ENCODE data around the gene TMPRSS4.

Gene TMPRSS4

DNA sequence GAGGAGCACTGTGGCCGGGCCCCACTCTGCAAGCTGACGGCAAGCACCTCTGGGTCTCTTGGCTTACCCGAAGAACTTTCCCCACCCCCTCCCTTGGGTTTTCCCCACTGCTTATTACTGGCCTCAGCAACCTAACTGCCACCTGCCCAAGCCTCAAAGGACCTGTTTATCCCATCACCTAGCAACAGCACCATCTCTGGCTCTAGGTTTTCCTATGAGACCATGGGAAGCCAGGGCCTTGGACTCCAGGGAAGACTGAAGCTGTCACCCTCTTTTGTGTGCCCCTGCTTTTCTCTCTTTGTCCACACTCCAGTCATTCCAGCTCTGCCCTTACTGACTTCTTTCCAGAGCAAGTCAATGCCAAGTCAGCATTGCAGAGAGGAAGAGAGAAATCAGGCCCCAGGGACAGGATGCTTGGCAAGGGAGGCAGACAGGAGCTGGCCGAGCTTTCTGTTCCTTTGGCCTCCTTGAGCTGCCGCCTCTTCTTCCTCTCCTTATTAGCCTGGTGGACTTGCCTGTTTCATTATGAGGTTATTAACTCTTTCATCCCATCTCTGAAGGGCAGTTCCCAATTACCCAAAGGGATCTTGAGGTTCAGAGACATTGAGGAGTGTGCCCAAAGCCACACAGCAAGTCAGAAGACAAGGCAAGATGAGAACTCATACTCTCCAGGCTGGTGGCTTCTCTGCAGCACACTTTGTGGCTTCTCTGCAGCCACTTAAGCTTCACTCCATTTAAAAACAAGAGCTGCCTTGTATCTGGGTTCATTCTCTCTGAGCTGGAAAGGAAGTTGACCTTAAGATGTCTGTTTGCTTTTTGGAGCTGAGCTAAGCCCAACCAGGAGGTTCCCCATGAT lies 10.3 kb downstream of the TMPRSS4 start, which contains the start of gene SMIM35:
Gene SMIM35, minus strand, starts transcription at position 51 of the 856 bp plus-strand sequence. CDS start 206 bp downstream, outside the sequence.
- no peak for DNase-seq (ENCODE audit: low read depth in 2 of 2)
- no peak within 1 kb of the TSS for H3K4me3 ChIP-seq (replicated peaks in 1 of 2; ENCODE audit: low read depth in 2 of 2, low read length in 2 of 2)
- TF ChIP-seq, protein P1, sequence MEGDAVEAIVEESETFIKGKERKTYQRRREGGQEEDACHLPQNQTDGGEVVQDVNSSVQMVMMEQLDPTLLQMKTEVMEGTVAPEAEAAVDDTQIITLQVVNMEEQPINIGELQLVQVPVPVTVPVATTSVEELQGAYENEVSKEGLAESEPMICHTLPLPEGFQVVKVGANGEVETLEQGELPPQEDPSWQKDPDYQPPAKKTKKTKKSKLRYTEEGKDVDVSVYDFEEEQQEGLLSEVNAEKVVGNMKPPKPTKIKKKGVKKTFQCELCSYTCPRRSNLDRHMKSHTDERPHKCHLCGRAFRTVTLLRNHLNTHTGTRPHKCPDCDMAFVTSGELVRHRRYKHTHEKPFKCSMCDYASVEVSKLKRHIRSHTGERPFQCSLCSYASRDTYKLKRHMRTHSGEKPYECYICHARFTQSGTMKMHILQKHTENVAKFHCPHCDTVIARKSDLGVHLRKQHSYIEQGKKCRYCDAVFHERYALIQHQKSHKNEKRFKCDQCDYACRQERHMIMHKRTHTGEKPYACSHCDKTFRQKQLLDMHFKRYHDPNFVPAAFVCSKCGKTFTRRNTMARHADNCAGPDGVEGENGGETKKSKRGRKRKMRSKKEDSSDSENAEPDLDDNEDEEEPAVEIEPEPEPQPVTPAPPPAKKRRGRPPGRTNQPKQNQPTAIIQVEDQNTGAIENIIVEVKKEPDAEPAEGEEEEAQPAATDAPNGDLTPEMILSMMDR (IDR thresholded peaks at IDR 0.05; ENCODE audit: low read depth, low read length), result no peak

DNA sequence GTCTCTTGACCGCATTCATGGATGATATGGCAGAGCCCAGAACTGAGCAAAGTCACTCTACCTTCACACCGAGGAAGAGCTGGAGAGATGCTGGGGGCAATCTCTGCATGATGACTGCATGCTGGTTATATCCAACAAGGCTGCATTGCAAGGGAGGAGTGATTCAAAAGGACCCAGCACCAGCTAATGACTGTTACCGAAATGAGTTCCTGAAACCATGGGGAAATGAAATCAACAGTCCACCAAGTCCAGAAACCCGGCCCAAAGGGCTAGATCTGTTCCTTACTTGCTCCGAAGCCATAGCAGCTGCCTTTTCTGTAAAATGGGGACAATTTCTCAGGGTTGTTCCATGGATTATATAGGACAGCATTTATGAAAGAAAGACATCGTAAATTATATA lies 11.1 kb downstream of the TMPRSS4 start:
- no peak for DNase-seq (ENCODE audit: low read depth in 2 of 2)
- TF ChIP-seq, protein P1 (IDR thresholded peaks at IDR 0.05; ENCODE audit: low read depth, low read length), result no peak
- H3K4me3 ChIP-seq (replicated peaks in 1 of 2; ENCODE audit: low read depth in 2 of 2, low read length in 2 of 2), result no peak overlapping the region

DNA sequence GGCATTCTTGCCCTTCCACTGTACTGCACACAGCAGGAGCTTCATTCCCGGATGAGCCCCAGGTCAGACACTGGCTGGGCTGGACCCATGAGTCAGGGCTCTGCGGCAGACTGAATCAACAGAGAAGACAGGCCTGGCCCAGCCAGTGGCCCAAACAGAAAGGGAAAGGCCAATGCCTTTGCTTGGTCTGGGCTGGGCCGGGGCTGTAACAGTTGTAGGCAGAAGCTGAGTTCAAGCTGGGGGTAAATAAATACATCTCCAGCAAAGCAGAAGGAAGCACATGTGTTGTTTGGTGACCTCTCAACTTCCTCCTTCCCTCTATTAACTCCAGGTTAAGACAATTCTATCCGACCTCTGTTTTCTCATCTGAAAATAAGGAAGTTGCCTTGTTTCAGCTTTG lies 11.7 kb downstream of the TMPRSS4 start:
- DNase-seq (ENCODE audit: low read depth in 2 of 2), result no peak

DNA sequence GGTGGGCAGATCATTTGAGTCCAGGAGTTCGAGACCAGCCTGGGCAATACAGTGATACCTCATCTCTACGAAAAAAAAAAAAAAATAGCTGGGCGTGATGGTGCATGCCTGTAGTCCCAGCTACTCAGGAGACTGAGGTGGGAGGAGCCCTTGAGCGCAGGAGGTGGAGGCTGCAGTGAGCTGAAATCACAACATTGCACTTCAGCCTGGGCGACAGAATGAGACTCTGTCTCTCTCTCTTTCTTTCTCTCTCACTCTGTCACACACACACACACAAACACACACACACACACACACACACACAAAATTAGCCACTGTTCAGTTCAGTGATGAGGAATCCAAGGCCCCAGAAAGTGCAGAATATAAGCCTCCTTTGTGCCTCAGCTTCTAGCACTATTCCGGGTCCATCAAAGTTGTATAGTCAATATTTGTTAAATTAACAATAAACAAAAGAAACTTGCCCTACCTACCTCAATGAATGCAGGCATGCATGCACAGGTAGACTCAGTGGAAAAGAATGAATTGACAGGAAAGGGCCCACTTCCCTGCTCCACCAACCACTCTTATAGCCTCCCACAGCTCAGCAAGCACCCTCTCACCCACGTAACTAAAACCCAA lies 13.8 kb downstream of the TMPRSS4 start:
- H3K4me3 ChIP-seq (replicated peaks in 1 of 2; ENCODE audit: low read depth in 2 of 2, low read length in 2 of 2), result no peak overlapping the region
- DNase-seq (ENCODE audit: low read depth in 2 of 2), result no peak
- TF ChIP-seq, protein P1 (IDR thresholded peaks at IDR 0.05; ENCODE audit: low read depth, low read length), result no peak

More for the DNA sequence above, 11.7 kb downstream of the TMPRSS4 start:
- no peak overlapping the region for H3K4me3 ChIP-seq (replicated peaks in 1 of 2; ENCODE audit: low read depth in 2 of 2, low read length in 2 of 2)
- TF ChIP-seq, protein P1 (IDR thresholded peaks at IDR 0.05; ENCODE audit: low read depth, low read length), result no peak

DNA sequence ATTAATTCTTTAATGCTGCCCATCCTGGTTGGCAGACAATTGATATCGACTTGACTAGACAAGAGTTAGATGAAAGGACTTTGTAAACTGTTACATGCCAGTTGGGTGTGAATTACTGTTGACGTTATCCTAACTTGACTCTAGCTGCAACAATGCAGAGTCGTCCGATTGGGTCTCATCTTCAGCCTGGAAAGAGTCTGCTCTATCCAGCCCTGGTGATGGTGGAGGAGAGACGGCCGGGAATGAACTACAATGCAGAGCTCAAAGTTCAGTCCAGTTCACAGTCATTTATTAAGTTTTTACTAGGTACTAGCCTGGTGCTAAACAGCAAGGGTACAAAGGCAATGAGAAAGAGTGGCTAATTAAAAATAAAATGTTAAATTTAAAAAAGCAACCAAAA lies 14.8 kb downstream of the TMPRSS4 start:
- no peak for DNase-seq (ENCODE audit: low read depth in 2 of 2)
- H3K4me3 ChIP-seq (replicated peaks in 1 of 2; ENCODE audit: low read depth in 2 of 2, low read length in 2 of 2), result no peak overlapping the region
- TF ChIP-seq, protein P1 (IDR thresholded peaks at IDR 0.05; ENCODE audit: low read depth, low read length), result no peak

DNA sequence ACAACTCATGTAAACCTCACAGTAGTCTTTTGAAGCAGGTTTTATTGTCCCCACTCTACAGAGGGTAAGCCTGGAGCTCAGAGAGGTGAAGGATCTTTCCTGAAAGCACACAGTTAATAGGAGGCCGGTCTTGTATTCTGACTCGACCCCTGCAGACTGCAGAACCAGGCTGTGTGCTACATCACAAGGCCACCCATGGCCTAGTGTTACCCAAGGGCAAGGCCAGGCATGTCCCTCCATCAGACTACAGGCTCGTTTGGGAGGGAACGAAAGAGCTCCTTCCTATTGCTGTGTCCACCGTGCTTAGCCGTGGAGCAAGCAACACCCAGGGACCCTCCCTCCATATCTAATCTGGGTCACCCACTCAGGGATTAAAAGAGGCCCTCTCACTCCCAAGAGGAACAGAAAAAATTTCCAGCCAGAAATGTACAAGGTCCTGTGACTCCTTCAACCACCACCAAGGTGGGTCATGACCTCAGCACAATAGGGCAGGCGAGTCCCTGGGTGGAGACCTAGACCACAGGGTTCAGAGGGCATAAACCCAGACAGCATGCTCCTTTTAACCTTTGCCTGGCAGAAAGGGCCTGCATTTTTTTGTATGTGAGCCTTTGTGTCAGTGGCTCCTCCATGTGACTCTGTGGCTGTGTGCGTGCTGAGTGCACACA lies 16.2 kb downstream of the TMPRSS4 start:
- H3K4me3 ChIP-seq (replicated peaks in 1 of 2; ENCODE audit: low read depth in 2 of 2, low read length in 2 of 2), result no peak overlapping the region
- TF ChIP-seq, protein P1 (IDR thresholded peaks at IDR 0.05; ENCODE audit: low read depth, low read length), result no peak
- no peak for DNase-seq (ENCODE audit: low read depth in 2 of 2)
